IPS-11a (cell line): Measurements from ENCODE around the gene RBMS3.

Experiments
- H3K4me3 ChIP-seq: one replicate; pipeline ENCODE4 v1.5.1; 2013; ENCODE audit warnings: low read depth, low read length, control low read depth

Gene RBMS3

DNA sequence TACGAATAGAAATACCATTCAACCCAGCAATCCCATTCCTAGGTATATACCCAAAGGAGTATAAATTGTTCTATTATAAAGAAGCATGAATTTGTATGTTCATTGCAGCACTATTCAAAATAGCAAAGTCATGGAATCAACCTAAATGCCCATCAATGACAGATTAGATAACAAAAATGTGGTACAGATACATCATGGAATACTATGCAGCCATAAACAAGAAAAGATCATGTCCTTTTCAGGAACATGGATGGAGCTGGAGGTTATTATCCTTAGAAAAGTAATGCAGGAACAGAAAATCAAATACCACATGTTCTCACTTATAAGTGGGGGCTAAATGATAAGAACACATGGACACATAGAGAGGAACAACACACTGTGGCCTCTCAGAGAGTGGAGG is 571.9 kb downstream of the RBMS3 start:
- no peak overlapping the region for H3K4me3 ChIP-seq

- H3K4me3 ChIP-seq: no peak overlapping the region
Observed at GRCh38 chr3:29853841-29854397, 573.0 kb downstream of the RBMS3 start.

DNA sequence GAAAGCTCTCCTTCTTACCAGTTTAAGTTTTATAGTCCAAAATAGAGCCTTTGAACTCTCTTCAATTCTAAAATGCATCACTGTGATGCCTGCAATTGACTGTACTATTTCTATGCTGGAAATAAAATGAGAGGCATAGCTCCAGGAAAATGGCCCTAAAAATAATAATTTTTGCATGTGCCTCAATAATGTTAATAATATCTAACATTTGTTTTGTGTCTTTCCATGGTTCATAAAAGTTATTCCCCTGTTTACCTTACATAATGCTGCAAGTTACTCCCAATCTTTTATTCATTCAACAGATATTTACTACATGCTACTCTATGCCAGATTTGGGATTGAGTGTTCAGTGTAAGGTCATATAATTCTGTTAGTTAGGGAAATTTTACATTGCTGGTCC is 574.0 kb downstream of the RBMS3 start:
- H3K4me3 ChIP-seq: no peak overlapping the region

DNA sequence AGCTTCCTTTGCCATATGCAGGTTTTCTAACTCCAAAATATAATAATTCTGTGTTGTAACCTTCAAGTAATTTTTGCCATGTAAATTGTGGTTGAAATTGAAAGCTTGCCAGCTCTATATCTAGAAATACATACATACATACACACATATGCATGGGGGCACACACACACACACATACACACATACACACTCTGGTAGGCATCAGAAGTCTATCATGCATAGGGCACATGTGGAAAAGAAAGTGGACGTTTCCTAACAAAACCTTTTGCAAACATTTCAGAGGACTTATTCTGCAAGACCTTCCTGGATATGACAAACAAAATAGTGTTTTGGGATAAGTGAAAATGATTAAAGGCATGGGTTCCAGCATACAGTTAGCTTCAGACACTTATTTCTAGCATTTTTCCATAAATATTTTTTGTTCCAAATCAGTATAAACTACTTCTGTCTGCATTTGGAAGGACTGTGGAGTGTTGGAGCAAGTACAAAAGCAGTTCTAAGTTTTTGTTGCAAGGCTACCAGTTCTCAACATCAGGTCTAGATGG is 578.9 kb downstream of the RBMS3 start:
- no peak overlapping the region for H3K4me3 ChIP-seq

DNA sequence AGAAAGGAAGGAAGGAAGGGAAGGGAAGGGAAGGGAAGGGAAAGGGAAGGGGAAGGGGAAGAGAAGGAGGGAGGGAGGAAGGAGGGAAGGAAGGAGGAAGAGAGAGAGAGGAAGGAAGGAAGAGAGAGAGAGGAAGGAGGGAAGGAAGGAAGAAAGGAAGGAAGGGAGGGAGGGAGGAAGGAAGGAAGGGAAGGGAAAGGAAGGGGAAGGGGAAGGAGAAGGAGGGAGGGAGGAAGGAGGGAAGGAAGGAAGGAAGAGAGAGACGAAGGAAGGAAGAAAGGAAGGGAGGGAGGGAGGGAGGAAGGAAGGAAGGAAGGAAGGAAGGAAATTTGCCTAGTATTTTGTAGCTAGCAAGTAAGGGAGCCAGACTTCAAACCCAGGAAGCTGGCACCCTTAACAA is 583.9 kb downstream of the RBMS3 start:
- no peak overlapping the region for H3K4me3 ChIP-seq

GRCh38 chr3:29868543-29869101 is 587.8 kb downstream of the RBMS3 start:
- H3K4me3 ChIP-seq: no peak overlapping the region

DNA sequence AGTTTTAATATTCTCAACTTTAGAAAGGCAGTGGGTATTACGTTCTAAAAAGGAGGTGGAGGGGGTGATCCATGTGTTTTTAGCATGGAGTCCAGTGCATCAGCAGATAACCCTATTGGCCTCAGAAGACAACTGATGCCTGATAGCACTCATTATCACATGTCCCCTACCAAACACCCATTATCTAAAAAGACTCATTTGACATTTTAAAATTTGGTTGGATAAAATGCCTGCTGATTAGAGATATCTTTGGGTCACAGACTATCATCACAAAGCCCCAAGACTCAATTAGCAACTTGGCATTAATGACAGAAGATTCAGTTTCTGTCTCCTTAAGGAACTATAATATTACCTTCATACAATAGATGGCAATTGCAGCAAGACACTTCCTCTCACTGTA is 589.3 kb downstream of the RBMS3 start:
- no peak overlapping the region for H3K4me3 ChIP-seq

GRCh38 chr3:29871087-29871486 is 590.2 kb downstream of the RBMS3 start:
- H3K4me3 ChIP-seq: no peak overlapping the region

- no peak overlapping the region for H3K4me3 ChIP-seq
Observed at GRCh38 chr3:29880809-29881208, 599.9 kb downstream of the RBMS3 start.

GRCh38 chr3:29887451-29887850 is 606.6 kb downstream of the RBMS3 start:
- H3K4me3 ChIP-seq: no peak overlapping the region

- H3K4me3 ChIP-seq: no peak overlapping the region
Observed at GRCh38 chr3:29889215-29889614, 608.3 kb downstream of the RBMS3 start.

DNA sequence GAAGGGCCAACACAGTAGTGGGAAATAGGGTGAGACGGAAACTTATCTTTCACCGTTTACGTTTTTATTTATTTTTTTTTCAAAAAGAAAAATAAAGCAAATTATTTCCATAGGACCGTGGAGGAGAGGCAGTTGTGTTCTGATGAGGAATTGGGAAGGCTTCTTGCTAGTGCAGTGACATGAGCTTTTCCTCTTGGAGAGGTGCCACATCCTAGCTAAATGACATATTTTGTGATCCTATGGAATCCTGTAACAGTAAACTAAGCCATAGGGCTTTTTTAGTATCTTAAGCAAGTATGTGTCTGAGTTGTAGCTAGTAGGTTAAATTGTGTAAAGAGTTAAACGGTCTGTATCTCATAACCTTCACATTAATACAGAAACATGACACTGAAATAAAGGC is 609.9 kb downstream of the RBMS3 start:
- H3K4me3 ChIP-seq: no peak overlapping the region

- H3K4me3 ChIP-seq: no peak overlapping the region
Observed at GRCh38 chr3:29892976-29893554, 612.2 kb downstream of the RBMS3 start.

- H3K4me3 ChIP-seq: no peak overlapping the region
Observed at GRCh38 chr3:29896856-29897255, 616.0 kb downstream of the RBMS3 start.

DNA sequence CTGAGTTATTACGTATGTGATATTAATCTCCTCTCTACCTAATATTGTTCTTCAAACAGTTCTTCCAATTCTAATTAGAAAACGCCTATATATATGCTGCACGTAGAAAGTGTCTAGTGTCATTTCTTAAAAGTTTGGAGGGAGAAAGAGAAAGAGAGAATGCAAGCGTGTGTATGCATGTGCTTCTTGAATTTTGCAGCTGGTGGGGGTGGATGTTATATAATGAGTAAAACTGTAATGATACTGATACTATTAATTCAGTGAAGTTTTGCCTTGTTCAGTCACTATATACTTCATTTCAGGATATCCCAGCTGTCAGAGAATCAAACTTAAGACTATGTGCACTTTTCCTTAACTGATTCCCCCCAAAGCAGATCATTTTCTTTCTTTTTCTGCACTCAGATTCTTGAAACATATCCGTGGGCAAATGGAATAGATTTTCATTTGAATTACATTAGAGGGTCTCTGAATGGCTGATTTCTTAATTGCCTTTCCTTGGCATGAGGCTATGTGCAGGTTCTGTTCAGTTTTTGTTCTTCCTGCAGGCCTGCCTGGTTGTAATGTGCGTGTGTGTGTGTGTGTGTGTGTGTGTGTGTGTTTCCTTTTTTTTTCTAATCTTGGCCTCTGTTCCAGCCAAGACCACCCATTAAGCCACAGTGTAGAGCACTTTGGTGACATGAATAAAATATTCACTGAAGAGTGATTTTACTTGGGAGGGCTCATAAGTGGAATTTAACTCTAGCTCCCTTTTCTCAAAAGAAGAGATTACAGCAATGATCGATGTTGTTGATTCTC is 617.5 kb downstream of the RBMS3 start:
- no peak overlapping the region for H3K4me3 ChIP-seq

- H3K4me3 ChIP-seq: no peak overlapping the region
Observed at GRCh38 chr3:29899021-29899420, 618.1 kb downstream of the RBMS3 start.

DNA sequence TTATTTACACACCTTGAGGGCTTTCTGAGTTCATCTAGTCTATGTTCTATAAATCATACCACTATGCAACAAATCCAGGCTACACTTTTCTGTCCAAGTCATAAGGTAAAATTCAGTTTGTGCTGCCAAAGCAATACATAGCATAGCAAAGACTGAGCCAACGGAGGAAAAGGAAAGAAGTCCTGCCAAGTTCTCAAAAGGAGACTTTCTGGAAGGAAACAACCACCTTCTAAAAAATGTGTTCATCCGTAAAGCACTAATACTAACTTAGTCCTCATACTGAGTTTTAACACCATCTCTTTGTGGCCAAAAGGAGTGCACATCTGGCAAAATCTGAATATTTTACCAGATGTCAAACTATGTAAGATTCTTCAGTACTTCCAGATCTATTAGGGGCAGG is 620.2 kb downstream of the RBMS3 start:
- no peak overlapping the region for H3K4me3 ChIP-seq

DNA sequence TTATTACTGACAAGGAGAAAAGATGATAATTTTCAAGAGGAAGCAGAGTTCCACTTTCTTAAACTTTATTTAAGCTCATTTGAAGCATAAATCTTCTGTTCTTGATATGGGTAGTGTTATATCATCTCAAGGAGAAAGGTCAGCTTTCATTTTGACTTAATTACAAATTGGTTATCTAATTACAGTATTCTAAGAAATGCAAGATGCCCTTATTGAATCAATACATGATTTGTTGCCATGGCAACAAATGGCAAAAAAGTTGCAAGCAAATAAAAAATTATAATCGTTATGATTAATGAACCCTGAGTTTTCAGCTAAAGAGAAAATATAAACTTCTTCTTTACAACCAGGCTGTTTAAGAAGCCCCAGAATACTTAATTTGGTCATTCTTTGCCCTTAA is 622.7 kb downstream of the RBMS3 start:
- no peak overlapping the region for H3K4me3 ChIP-seq

DNA sequence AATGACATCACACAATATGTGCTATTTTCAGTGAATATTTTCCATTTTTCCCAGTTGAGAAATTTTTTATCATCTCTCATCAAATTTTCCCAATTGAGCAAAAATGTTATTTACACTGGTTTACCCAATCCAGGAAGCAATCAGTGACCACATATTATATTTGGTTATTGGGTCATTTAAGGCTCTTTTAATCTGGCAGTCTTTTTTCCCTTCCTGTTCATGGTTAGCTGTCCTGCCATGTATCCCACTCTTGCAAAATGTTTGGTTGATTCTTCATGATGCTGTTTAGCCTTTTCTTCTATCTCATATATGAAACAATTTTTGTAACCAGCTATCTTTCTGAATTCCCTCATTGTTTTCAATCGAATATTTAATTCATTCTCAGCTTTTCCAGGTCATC is 626.0 kb downstream of the RBMS3 start:
- H3K4me3 ChIP-seq: no peak overlapping the region

DNA sequence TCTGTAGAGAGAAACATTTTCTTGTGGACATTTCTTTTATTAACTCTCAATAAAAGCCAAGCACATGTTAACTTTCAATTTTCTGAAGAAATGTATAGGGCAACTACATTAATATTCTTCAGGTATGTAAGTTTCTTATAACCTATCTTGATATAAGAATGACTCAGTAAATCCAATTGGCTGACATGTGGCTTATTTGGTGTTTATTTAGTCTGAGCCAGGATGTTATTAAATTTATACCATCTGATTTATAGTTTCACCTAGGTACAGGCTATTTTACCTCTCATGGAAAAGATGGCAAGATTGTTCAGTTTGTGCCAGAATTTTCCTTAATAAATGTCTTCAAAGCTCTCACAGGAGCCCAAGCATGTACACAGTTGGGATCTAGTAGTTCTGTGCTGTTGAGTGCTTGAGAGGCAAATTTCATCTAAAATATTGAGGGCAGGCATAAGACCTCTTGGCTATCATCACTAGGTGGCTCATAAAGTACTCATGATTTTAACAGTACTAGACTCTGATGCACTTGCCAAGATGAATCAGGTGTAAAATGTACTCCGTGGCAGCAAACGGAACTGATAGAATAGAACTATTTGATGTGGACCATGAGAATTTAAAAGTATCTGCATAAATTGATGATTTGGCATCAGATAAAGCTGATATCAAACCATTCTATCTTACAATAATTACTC is 631.9 kb downstream of the RBMS3 start:
- no peak overlapping the region for H3K4me3 ChIP-seq

DNA sequence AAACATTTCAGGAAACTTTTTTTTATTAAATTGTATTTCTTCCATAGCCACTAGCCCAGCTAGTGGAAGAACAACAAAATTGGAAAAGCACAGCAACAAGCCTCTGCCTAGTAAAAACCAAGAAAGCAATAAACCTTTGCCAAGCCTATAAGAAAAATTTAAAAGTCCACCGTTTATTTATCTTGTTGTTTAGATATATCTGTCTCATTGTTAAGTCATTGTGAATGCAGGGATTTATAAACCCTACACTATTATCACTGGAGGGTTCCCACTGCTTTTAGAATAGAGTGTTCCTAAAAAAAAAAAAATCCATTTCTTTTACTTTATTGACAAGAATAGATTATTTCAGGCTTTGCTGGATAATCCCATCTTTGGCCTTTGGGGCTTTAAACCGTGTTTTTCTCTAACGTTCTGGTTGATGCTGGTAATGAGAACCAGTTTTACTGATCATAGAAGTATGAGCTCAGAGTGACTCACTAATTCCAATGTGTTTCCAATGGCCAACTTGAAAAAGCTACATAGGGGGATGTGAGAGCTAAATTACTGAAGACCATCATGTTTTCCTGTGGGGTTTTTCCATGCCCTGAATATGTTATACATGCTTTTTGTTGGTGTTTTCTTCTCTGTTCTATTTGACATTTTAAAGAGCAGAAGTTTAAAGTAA is 634.1 kb downstream of the RBMS3 start:
- no peak overlapping the region for H3K4me3 ChIP-seq
